Nephron (organoid): ENCODE results near the gene PSMD11.

Experiments used
- H3K27ac Mint-ChIP-seq, 3 experiments: 2 replicates each; pipeline ENCODE4 v1.8.0; 2020; ENCODE audit warnings: mixed read lengths in 3 of 3, mild to moderate bottlenecking in 2 of 3, moderate library complexity in 1 of 3
- H3K27me3 Mint-ChIP-seq: 2 replicates; pipeline ENCODE4 v1.8.0; 2021; ENCODE audit warnings: low read depth, mild to moderate bottlenecking, moderate library complexity, mixed read lengths
- H3K36me3 Mint-ChIP-seq: 2 replicates; pipeline ENCODE4 v1.8.0; 2020; ENCODE audit warnings: low read depth, mixed read lengths
- H3K4me1 Mint-ChIP-seq: 2 replicates; pipeline ENCODE4 v1.8.0; 2020; ENCODE audit warnings: mixed read lengths
- H3K4me3 Mint-ChIP-seq, 3 experiments: 2 replicates each; pipeline ENCODE4 v1.8.0; 2020; ENCODE audit warnings: mild to moderate bottlenecking in 3 of 3, mixed read lengths in 3 of 3, moderate library complexity in 2 of 3
- H3K9me3 Mint-ChIP-seq: 2 replicates; pipeline ENCODE4 v1.8.0; 2020; ENCODE audit warnings: mixed read lengths
- TF ChIP-seq, protein P1 (sequence below), 3 experiments: fragments of 200-600 bp; sonication (generic); IDR thresholded peaks; one replicate each; pipeline ENCODE4 v1.5.0; 2021; ENCODE audit warnings: antibody characterized with exemption in 3 of 3; ENCODE audit not compliant: unreplicated experiment in 3 of 3

Gene PSMD11

DNA sequence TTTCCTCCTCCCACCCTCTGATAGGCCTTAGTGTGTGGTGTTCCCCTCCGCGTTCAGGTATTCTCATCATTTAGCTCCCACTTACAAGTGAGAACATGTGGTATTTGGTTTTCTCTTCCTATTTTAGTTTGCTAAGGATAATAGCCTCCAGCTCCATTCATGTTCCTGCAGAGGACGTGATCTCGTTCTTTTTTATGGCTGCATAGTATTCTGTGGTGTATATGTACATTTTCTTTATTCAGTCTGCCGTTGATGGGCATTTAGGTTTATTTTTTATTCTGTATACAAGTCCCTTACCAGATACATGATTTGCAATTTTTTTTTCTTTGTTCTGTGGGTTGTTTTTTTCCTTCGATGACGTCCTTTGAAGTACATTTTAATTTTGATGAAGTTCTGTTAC lies 23.6 kb downstream of the PSMD11 start:
- Mint-ChIP-seq H3K27me3 (no peaks in the 10 kb centered on the region), H3K27ac (no peak overlapping the region), H3K4me3 (no peak overlapping the region), H3K4me1 (no peaks in the 10 kb centered on the region), H3K36me3 (peaks cover 66% of the 10 kb centered on the region), H3K9me3 (no peaks in the 10 kb centered on the region)
- TF ChIP-seq, protein P1, sequence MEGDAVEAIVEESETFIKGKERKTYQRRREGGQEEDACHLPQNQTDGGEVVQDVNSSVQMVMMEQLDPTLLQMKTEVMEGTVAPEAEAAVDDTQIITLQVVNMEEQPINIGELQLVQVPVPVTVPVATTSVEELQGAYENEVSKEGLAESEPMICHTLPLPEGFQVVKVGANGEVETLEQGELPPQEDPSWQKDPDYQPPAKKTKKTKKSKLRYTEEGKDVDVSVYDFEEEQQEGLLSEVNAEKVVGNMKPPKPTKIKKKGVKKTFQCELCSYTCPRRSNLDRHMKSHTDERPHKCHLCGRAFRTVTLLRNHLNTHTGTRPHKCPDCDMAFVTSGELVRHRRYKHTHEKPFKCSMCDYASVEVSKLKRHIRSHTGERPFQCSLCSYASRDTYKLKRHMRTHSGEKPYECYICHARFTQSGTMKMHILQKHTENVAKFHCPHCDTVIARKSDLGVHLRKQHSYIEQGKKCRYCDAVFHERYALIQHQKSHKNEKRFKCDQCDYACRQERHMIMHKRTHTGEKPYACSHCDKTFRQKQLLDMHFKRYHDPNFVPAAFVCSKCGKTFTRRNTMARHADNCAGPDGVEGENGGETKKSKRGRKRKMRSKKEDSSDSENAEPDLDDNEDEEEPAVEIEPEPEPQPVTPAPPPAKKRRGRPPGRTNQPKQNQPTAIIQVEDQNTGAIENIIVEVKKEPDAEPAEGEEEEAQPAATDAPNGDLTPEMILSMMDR (IDR thresholded peaks at IDR 0.05; ENCODE audit: unreplicated experiment in 3 of 3) = no peak

DNA sequence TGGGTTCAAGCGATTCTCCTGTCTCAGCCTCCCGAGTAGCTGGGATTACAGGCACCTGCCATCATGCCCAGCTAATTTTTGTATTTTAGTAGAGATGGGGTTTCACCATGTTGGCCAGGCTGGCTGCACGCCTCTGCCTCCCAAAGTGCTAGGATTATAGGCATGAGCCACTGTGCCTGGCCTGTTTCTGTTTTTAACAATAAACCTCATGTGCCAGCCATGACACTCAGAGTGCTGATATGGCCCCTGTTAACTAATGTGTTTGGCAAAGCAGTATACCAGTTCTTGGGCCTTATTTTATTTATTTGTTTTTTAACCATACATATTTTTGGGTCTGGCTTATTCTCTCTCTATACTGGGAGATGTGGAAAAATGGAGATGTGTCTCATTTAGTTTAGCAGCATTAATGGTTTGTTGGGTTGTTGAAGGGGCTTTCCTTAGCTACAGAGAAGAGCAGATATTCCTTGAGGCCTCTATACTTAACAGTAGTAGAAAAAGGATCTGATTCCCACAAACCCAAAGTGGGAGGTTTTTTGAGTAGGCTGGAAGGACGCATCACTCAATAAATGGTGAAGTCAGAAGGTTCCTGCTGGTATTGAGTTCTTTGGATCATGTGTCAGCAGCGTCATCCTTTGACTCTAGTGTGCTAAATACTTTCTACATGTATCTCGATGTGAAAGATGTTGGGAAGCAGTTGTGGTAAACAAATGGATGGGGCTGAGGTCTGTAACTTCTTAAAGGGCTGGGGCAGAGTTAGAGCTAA lies 26.3 kb downstream of the PSMD11 start:
- H3K27me3 Mint-ChIP-seq = no peaks in the 10 kb centered on the region
- H3K36me3 Mint-ChIP-seq = peaks cover 79% of the 10 kb centered on the region
- no peak overlapping the region for H3K4me3 Mint-ChIP-seq
- no peaks in the 10 kb centered on the region for H3K4me1 Mint-ChIP-seq
- H3K9me3 Mint-ChIP-seq = no peaks in the 10 kb centered on the region
- TF ChIP-seq, protein P1 (IDR thresholded peaks at IDR 0.05; ENCODE audit: unreplicated experiment in 3 of 3) = no peak
- H3K27ac Mint-ChIP-seq = no peak overlapping the region

DNA sequence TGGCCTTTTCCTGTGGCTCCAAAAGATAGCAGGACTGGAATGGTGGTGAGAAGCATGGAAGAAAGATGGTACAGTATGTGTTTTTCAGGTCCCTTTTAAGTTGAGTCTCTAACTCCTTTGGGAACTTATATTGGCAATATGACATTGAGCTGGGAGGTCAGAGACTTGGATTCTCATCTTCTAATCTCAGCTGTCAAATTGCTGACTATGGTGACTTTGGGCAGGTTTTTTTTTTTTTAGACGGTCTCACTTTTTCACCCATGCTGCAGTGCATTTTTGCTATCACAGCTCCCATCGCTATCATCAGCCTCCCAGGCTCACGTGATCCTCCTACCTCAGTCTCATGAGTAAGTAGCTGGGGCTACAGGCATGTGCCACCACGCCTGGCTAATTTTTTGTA lies 27.3 kb downstream of the PSMD11 start:
- Mint-ChIP-seq H3K27me3 (no peaks in the 10 kb centered on the region), H3K27ac (no peak overlapping the region), H3K9me3 (no peaks in the 10 kb centered on the region), H3K4me3 (no peak overlapping the region), H3K4me1 (no peaks in the 10 kb centered on the region), H3K36me3 (peaks cover 79% of the 10 kb centered on the region)
- TF ChIP-seq, protein P1 (IDR thresholded peaks at IDR 0.05; ENCODE audit: unreplicated experiment in 3 of 3) = no peak

GRCh38 chr17:32475258-32475657 lies 30.9 kb downstream of the PSMD11 start:
- Mint-ChIP-seq H3K4me1 (no peaks in the 10 kb centered on the region), H3K9me3 (no peaks in the 10 kb centered on the region), H3K4me3 (no peak overlapping the region), H3K27me3 (no peaks in the 10 kb centered on the region), H3K27ac (no peak overlapping the region), H3K36me3 (peaks cover 84% of the 10 kb centered on the region)
- TF ChIP-seq, protein P1 (IDR thresholded peaks at IDR 0.05; ENCODE audit: unreplicated experiment in 3 of 3) = no peak

DNA sequence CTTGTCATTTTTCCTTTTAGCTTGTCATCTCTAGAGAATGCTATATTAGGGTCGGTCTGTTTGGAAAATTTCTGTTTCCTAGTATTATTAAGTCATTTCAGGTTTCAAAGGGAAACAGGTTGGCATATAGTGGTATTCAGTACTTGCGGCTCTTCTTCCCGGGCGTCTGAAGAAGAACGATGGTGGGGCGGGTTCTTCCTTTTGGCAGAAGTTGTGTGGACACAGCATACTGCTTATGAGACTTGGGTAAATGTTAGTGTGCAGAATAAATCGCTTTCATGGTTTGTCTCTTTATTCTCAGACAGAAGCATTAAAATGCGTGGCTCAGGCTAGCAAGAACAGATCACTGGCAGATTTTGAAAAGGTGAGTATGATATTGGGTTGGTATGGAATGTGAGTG lies 32.9 kb downstream of the PSMD11 start:
- Mint-ChIP-seq H3K4me3 (no peak overlapping the region), H3K36me3 (peaks cover 81% of the 10 kb centered on the region), H3K4me1 (no peaks in the 10 kb centered on the region), H3K9me3 (no peaks in the 10 kb centered on the region), H3K27ac (no peak overlapping the region), H3K27me3 (no peaks in the 10 kb centered on the region)
- TF ChIP-seq, protein P1 (IDR thresholded peaks at IDR 0.05; ENCODE audit: unreplicated experiment in 3 of 3) = no peak

GRCh38 chr17:32479074-32479617 lies 34.8 kb downstream of the PSMD11 start:
- no peak overlapping the region for H3K4me3 Mint-ChIP-seq
- H3K9me3 Mint-ChIP-seq = no peaks in the 10 kb centered on the region
- H3K4me1 Mint-ChIP-seq = peaks cover 10% of the 10 kb centered on the region
- H3K27me3 Mint-ChIP-seq = no peaks in the 10 kb centered on the region
- H3K36me3 Mint-ChIP-seq = peaks cover 71% of the 10 kb centered on the region
- no peak overlapping the region for H3K27ac Mint-ChIP-seq
- TF ChIP-seq, protein P1 (IDR thresholded peaks at IDR 0.05; ENCODE audit: unreplicated experiment in 3 of 3) = no peak
